ENCODE data around the gene PBX2.
"Not testable (repeated sequence)": the region's sequence is repeated elsewhere in the genome, so short reads cannot be mapped to it uniquely, and the experiment has no call there.

PBX2 gene

GRCh38 chr6:32187009-32187709 lies 2.8 kb downstream of the PBX2 start:
- Histone ChIP-seq H3K9me3 (ENCODE audit: control insufficient read depth in 1 of 2, low read length in 2 of 2) (no peaks in the 10 kb centered on the region), H3K4me3 (ENCODE audit: low read depth in 1 of 2, low read length in 2 of 2) (peak overlapping the region in 1 of 2 donors; percentile 32), H3K27me3 (ENCODE audit: control insufficient read depth in 1 of 2, insufficient read depth in 2 of 2, low read length in 2 of 2) (no peaks in the 10 kb centered on the region), H3K36me3 (ENCODE audit: control insufficient read depth in 1 of 2, insufficient read depth in 2 of 2, low read length in 2 of 2) (peaks cover 10 to 34% of the 10 kb centered on the region in 2 donors), H3K9ac (ENCODE audit: low read depth in 1 of 2, low read length in 2 of 2) (no peak overlapping the region), H3K27ac (ENCODE audit: low read depth, low read length) (no peak overlapping the region), H3K4me1 (ENCODE audit: control insufficient read depth in 1 of 2, insufficient read depth in 2 of 2, low read length in 2 of 2) (peaks cover 40 to 44% of the 10 kb centered on the region in 2 donors)

- Histone ChIP-seq H3K36me3 (ENCODE audit: control insufficient read depth in 1 of 2, insufficient read depth in 2 of 2, low read length in 2 of 2) (peaks cover 12 to 36% of the 10 kb centered on the region in 2 donors), H3K27ac (ENCODE audit: low read depth, low read length) (peak overlapping the region; percentile 32), H3K4me1 (ENCODE audit: control insufficient read depth in 1 of 2, insufficient read depth in 2 of 2, low read length in 2 of 2) (peaks cover 33 to 48% of the 10 kb centered on the region in 2 donors), H3K9ac (ENCODE audit: low read depth in 1 of 2, low read length in 2 of 2) (peak overlapping the region in 1 of 2 donors; percentile 39)
- H3K27me3 ChIP-seq (ENCODE audit: control insufficient read depth in 1 of 2, insufficient read depth in 2 of 2, low read length in 2 of 2); H3K9me3 ChIP-seq (ENCODE audit: control insufficient read depth in 1 of 2, low read length in 2 of 2); H3K4me3 ChIP-seq (ENCODE audit: low read depth in 1 of 2, low read length in 2 of 2): not testable (repeated sequence)
Observed at GRCh38 chr6:32186151-32186840, 3.7 kb downstream of the PBX2 start.

GRCh38 chr6:32185681-32186131 lies 4.3 kb downstream of the PBX2 start:
- Histone ChIP-seq H3K9ac (ENCODE audit: low read depth in 1 of 2, low read length in 2 of 2) (peak overlapping the region in 1 of 2 donors; percentile 39), H3K4me1 (ENCODE audit: control insufficient read depth in 1 of 2, insufficient read depth in 2 of 2, low read length in 2 of 2) (peaks cover 31 to 42% of the 10 kb centered on the region in 2 donors), H3K27ac (ENCODE audit: low read depth, low read length) (peak overlapping the region; percentile 32), H3K36me3 (ENCODE audit: control insufficient read depth in 1 of 2, insufficient read depth in 2 of 2, low read length in 2 of 2) (peaks cover 18 to 41% of the 10 kb centered on the region in 2 donors)
- H3K4me3 ChIP-seq (ENCODE audit: low read depth in 1 of 2, low read length in 2 of 2); H3K27me3 ChIP-seq (ENCODE audit: control insufficient read depth in 1 of 2, insufficient read depth in 2 of 2, low read length in 2 of 2); H3K9me3 ChIP-seq (ENCODE audit: control insufficient read depth in 1 of 2, low read length in 2 of 2): not testable (repeated sequence)

GRCh38 chr6:32184084-32184640 lies 5.8 kb downstream of the PBX2 start, which contains the start of gene AGER:
TSS of gene AGER (minus strand) at chr6:32184253. CDS start at chr6:32184222, 31 bp downstream.
- peaks cover 18 to 47% of the 10 kb centered on the region in 2 donors for H3K36me3 ChIP-seq (ENCODE audit: control insufficient read depth in 1 of 2, insufficient read depth in 2 of 2, low read length in 2 of 2)
- H3K27ac ChIP-seq (ENCODE audit: low read depth, low read length): no peak within 1 kb of the TSS
- peak within 1 kb of the TSS in 1 of 2 donors; percentile 24 for H3K9ac ChIP-seq (ENCODE audit: low read depth in 1 of 2, low read length in 2 of 2)
- H3K9me3 ChIP-seq (ENCODE audit: control insufficient read depth in 1 of 2, low read length in 2 of 2): no peaks in the 10 kb centered on the region
- H3K4me3 ChIP-seq (ENCODE audit: low read depth in 1 of 2, low read length in 2 of 2): no peak within 1 kb of the TSS
- peaks cover 39 to 44% of the 10 kb centered on the region in 2 donors for H3K4me1 ChIP-seq (ENCODE audit: control insufficient read depth in 1 of 2, insufficient read depth in 2 of 2, low read length in 2 of 2)
- H3K27me3 ChIP-seq (ENCODE audit: control insufficient read depth in 1 of 2, insufficient read depth in 2 of 2, low read length in 2 of 2): no peaks in the 10 kb centered on the region

DNA sequence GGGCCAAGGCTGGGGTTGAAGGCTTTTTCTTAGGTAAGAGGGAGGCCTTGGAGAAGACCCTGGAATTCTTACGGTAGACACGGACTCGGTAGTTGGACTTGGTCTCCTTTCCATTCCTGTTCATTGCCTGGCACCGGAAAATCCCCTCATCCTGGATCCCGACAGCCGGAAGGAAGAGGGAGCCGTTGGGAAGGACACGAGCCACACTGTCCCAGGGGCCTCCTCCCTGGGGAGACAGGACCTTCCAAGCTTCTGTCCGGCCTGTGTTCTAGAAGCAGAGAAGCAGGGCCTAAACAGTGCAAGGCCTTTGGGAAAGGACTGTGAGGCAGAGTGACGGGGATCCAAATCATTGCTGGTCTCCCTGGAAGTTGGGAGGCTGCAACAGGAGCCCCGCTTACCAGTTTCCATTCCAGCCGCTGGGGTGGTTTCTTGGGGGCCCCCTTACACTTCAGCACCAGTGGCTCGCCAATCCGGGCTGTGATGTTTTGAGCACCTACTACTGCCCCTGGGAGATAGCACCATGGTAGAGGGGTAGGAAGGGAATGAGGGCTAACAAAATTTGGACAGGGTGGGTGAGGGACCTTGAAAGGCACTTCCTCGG lies 6.4 kb downstream of the PBX2 start:
- Histone ChIP-seq H3K9me3 (ENCODE audit: control insufficient read depth in 1 of 2, low read length in 2 of 2) (no peaks in the 10 kb centered on the region), H3K9ac (ENCODE audit: low read depth in 1 of 2, low read length in 2 of 2) (peak overlapping the region in 1 of 2 donors; percentile 24), H3K27me3 (ENCODE audit: control insufficient read depth in 1 of 2, insufficient read depth in 2 of 2, low read length in 2 of 2) (no peaks in the 10 kb centered on the region), H3K4me1 (ENCODE audit: control insufficient read depth in 1 of 2, insufficient read depth in 2 of 2, low read length in 2 of 2) (peaks cover 36 to 44% of the 10 kb centered on the region in 2 donors), H3K27ac (ENCODE audit: low read depth, low read length) (no peak overlapping the region), H3K36me3 (ENCODE audit: control insufficient read depth in 1 of 2, insufficient read depth in 2 of 2, low read length in 2 of 2) (peaks cover 18 to 47% of the 10 kb centered on the region in 2 donors), H3K4me3 (ENCODE audit: low read depth in 1 of 2, low read length in 2 of 2) (no peak overlapping the region)

DNA sequence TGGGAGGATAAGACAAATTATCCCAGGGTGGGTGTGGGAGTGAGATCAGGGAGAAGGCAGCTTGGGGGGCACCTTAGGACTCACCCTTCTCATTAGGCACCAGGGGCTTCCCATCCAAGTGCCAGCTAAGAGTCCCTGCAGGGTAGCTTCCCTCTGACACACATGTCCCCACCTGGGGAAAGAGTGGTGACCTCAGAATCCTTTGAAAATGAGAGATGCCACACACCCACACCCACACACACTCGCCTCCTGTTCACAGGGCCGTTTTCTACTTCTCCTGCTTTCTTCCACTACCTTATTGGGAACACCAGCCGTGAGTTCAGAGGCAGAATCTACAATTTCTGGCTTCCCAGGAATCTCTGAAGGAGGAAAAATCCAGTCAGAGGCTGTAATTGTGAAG lies 7.0 kb downstream of the PBX2 start:
- H3K27ac ChIP-seq (ENCODE audit: low read depth, low read length): no peak overlapping the region
- no peak overlapping the region for H3K9ac ChIP-seq (ENCODE audit: low read depth in 1 of 2, low read length in 2 of 2)
- H3K4me1 ChIP-seq (ENCODE audit: control insufficient read depth in 1 of 2, insufficient read depth in 2 of 2, low read length in 2 of 2): peaks cover 31 to 39% of the 10 kb centered on the region in 2 donors
- H3K4me3 ChIP-seq (ENCODE audit: low read depth in 1 of 2, low read length in 2 of 2): no peak overlapping the region
- no peaks in the 10 kb centered on the region for H3K27me3 ChIP-seq (ENCODE audit: control insufficient read depth in 1 of 2, insufficient read depth in 2 of 2, low read length in 2 of 2)
- no peaks in the 10 kb centered on the region for H3K9me3 ChIP-seq (ENCODE audit: control insufficient read depth in 1 of 2, low read length in 2 of 2)
- H3K36me3 ChIP-seq (ENCODE audit: control insufficient read depth in 1 of 2, insufficient read depth in 2 of 2, low read length in 2 of 2): peaks cover 18 to 47% of the 10 kb centered on the region in 2 donors

DNA sequence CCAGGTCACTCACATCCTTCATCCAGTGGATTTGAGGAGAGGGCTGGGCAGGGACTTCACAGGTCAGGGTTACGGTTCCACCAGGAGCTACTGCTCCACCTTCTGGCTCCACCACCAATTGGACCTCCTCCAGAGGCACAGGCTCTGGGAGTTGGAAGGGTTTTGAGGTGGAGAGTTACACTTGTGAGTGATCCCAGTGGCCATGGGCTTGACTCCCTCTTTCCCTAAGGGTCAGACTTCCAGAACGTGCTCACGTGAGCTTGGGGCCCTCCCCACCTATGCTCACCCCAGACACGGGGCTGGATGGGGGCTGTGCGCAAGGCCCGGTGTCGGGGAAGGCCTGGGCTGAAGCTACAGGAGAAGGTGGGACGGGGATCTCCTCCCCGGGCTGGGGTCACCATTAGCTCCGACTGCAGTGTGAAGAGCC lies 7.4 kb downstream of the PBX2 start:
- Histone ChIP-seq H3K27me3 (ENCODE audit: control insufficient read depth in 1 of 2, insufficient read depth in 2 of 2, low read length in 2 of 2) (no peaks in the 10 kb centered on the region), H3K9me3 (ENCODE audit: control insufficient read depth in 1 of 2, low read length in 2 of 2) (no peaks in the 10 kb centered on the region), H3K27ac (ENCODE audit: low read depth, low read length) (no peak overlapping the region), H3K36me3 (ENCODE audit: control insufficient read depth in 1 of 2, insufficient read depth in 2 of 2, low read length in 2 of 2) (peaks cover 18 to 43% of the 10 kb centered on the region in 2 donors), H3K4me3 (ENCODE audit: low read depth in 1 of 2, low read length in 2 of 2) (no peak overlapping the region), H3K4me1 (ENCODE audit: control insufficient read depth in 1 of 2, insufficient read depth in 2 of 2, low read length in 2 of 2) (peaks cover 27 to 35% of the 10 kb centered on the region in 2 donors), H3K9ac (ENCODE audit: low read depth in 1 of 2, low read length in 2 of 2) (no peak overlapping the region)

GRCh38 chr6:32181915-32182529 lies 8.0 kb downstream of the PBX2 start:
- H3K4me1 ChIP-seq (ENCODE audit: control insufficient read depth in 1 of 2, insufficient read depth in 2 of 2, low read length in 2 of 2): peaks cover 24 to 33% of the 10 kb centered on the region in 2 donors
- H3K9me3 ChIP-seq (ENCODE audit: control insufficient read depth in 1 of 2, low read length in 2 of 2): no peaks in the 10 kb centered on the region
- no peak overlapping the region for H3K9ac ChIP-seq (ENCODE audit: low read depth in 1 of 2, low read length in 2 of 2)
- H3K27me3 ChIP-seq (ENCODE audit: control insufficient read depth in 1 of 2, insufficient read depth in 2 of 2, low read length in 2 of 2): no peaks in the 10 kb centered on the region
- H3K27ac ChIP-seq (ENCODE audit: low read depth, low read length): no peak overlapping the region
- no peak overlapping the region for H3K4me3 ChIP-seq (ENCODE audit: low read depth in 1 of 2, low read length in 2 of 2)
- H3K36me3 ChIP-seq (ENCODE audit: control insufficient read depth in 1 of 2, insufficient read depth in 2 of 2, low read length in 2 of 2): peaks cover 18 to 37% of the 10 kb centered on the region in 2 donors

DNA sequence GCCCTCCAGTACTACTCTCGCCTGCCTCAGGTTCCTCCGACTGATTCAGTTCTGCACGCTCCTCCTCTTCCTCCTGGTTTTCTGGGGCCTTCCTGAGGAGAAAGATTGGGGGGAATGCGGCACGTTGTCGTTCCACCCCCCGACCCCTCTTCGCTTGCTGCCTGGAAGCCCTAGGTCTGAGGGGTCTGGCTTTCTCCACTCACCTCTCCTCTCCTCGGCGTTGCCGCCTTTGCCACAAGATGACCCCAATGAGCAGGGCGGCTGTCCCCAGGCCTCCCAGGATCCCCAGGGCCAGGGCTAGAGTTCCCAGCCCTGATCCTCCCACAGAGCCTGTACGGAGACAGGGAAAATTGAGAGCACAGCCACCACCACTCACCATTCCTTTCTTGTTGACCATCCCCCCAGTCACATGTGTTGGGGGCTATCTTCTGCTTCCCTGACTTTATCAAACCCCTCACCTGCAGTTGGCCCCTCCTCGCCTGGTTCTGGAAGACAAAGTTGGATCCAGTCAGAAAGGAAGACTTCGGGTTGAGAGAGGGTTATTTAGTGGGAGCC lies 8.8 kb downstream of the PBX2 start:
- Histone ChIP-seq H3K27me3 (ENCODE audit: control insufficient read depth in 1 of 2, insufficient read depth in 2 of 2, low read length in 2 of 2) (no peaks in the 10 kb centered on the region), H3K9me3 (ENCODE audit: control insufficient read depth in 1 of 2, low read length in 2 of 2) (no peaks in the 10 kb centered on the region), H3K4me1 (ENCODE audit: control insufficient read depth in 1 of 2, insufficient read depth in 2 of 2, low read length in 2 of 2) (peaks cover 29 to 36% of the 10 kb centered on the region in 2 donors), H3K4me3 (ENCODE audit: low read depth in 1 of 2, low read length in 2 of 2) (no peak overlapping the region), H3K27ac (ENCODE audit: low read depth, low read length) (no peak overlapping the region), H3K9ac (ENCODE audit: low read depth in 1 of 2, low read length in 2 of 2) (no peak overlapping the region), H3K36me3 (ENCODE audit: control insufficient read depth in 1 of 2, insufficient read depth in 2 of 2, low read length in 2 of 2) (peaks cover 11 to 29% of the 10 kb centered on the region in 2 donors)

All from duodenal mucosa (tissue), 2 donors.